Upper lobe of left lung (tissue), 4 donors: Measurements from ENCODE around the gene PIGQ.

Experiments used
- POLR2A ChIP-seq, 4 donors: fragments of 450-650 bp; IDR thresholded peaks; one replicate each; pipeline ENCODE4 v1.5.1; 2016 to 2017; ENCODE audit warnings: antibody characterized with exemption in 4 of 4, mild to moderate bottlenecking in 2 of 4
- POLR2AphosphoS5 ChIP-seq, 2 donors: sonication (generic); formaldehyde crosslinking; IDR thresholded peaks; one replicate each; pipeline ENCODE4 v1.5.1; 2017; ENCODE audit warnings: antibody characterized with exemption in 2 of 2
- TF ChIP-seq, protein P1 (sequence below), 6 experiments: fragments of 450-650 bp in 4 of 6; fragments of 200-600 bp in 2 of 6; sonication (generic) in 2 of 6; IDR thresholded peaks; one replicate each; pipeline ENCODE4 v1.5.1; 2016 to 2019; ENCODE audit warnings: antibody characterized with exemption in 6 of 6

DNA sequence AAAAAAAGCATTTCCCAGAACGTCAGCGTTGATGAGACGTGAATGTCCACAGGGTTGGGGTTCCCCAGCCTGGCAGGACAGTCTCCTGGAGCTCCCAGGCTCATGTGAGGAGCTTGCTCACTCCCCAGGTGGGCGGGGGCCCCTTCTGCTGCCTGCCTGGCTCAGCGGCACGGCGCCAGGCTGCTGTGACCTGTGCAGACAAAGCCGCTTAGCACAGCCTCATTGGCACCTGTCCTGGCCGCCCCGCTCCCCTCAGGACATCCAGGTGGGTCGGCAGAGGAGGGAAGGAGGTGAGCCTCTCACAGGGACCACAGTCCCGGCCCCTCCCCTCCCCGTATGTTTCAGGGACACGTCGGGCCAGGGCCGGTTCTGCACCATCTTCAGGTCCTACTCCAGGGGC, 48.1 kb downstream of the PIGQ start:
- TF ChIP-seq, protein P1, sequence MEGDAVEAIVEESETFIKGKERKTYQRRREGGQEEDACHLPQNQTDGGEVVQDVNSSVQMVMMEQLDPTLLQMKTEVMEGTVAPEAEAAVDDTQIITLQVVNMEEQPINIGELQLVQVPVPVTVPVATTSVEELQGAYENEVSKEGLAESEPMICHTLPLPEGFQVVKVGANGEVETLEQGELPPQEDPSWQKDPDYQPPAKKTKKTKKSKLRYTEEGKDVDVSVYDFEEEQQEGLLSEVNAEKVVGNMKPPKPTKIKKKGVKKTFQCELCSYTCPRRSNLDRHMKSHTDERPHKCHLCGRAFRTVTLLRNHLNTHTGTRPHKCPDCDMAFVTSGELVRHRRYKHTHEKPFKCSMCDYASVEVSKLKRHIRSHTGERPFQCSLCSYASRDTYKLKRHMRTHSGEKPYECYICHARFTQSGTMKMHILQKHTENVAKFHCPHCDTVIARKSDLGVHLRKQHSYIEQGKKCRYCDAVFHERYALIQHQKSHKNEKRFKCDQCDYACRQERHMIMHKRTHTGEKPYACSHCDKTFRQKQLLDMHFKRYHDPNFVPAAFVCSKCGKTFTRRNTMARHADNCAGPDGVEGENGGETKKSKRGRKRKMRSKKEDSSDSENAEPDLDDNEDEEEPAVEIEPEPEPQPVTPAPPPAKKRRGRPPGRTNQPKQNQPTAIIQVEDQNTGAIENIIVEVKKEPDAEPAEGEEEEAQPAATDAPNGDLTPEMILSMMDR (IDR thresholded peaks at IDR 0.05) = no peak
- TF ChIP-seq POLR2AphosphoS5 (IDR thresholded peaks at IDR 0.05) (no peak), POLR2A (IDR thresholded peaks at IDR 0.05) (no peak)
